ENCODE data around the gene KRT71. TPM values are rescaled to one million over a fixed set of nuclear protein-coding genes. Genes with fewer than 3 reads are reported as not detected.
"Not testable (repeated sequence)": the region's sequence is repeated elsewhere in the genome, so short reads cannot be mapped to it uniquely, and the experiment has no call there.

KRT71 gene
- total RNA-seq, 1 donor from 2014 or later = not detected

DNA sequence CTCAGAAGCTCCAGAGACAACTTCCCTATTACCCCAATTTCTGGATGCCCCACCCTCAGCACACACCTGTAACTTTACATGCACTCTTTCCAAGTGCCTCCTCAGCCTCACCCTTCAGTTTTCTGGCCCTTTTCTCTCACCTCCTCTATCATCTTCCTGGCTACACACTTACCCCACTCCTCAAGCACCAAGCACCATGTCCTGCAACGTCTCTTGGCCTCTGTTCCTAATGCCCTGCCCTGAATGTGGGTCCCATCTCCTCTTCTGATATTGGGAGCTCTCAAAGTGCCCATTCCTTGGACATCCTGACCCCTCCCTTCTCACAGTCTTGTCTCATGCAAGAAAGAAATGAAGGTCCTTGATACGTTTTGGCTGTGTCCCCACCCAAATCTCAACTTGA, 47.1 kb upstream of the KRT71 start:
- Mint-ChIP-seq H3K36me3 (ENCODE audit: unreplicated experiment) (no peaks in the 10 kb centered on the region), H3K9me3 (ENCODE audit: unreplicated experiment) (no peaks in the 10 kb centered on the region), H3K27me3 (ENCODE audit: unreplicated experiment) (peaks cover 67% of the 10 kb centered on the region), H3K27ac (ENCODE audit: unreplicated experiment) (no peak overlapping the region), H3K4me1 (ENCODE audit: unreplicated experiment) (no peaks in the 10 kb centered on the region), H3K4me3 (ENCODE audit: unreplicated experiment) (no peak overlapping the region)
- no peak for DNase-seq (ENCODE audit: extremely low spot score, unreplicated experiment)
- TF ChIP-seq CTCF (IDR thresholded peaks at IDR 0.05) = no peak

DNA sequence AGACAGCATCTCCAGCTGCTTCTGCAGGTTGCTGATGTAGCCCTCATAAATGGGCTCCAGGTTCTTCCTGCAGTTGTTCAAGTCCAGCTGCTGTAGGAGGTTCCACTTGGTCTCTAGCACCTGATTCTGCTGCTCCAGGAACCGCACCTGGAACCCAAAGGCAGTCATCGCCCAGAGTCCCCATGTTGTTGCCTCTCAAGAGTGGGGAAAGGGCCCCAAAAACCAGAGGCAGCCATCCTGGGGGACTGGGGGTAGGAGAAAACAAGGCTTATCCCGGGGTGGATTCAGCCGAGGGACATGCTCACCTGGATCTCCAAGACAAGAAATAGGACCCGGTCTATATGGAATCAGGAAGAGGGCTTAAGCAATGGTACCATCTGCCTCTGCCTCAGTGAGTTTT, 46.0 kb upstream of the KRT71 start:
- no peaks in the 10 kb centered on the region for H3K9me3 Mint-ChIP-seq (ENCODE audit: unreplicated experiment)
- TF ChIP-seq CTCF (IDR thresholded peaks at IDR 0.05) = no peak

GRCh38 chr12:52594237-52594636, 41.3 kb upstream of the KRT71 start:
- not testable (repeated sequence) for H3K9me3 Mint-ChIP-seq (ENCODE audit: unreplicated experiment); DNase-seq (ENCODE audit: extremely low spot score, unreplicated experiment); H3K36me3 Mint-ChIP-seq (ENCODE audit: unreplicated experiment); H3K27ac Mint-ChIP-seq (ENCODE audit: unreplicated experiment); H3K4me1 Mint-ChIP-seq (ENCODE audit: unreplicated experiment); H3K4me3 Mint-ChIP-seq (ENCODE audit: unreplicated experiment)
- peaks cover 67% of the 10 kb centered on the region for H3K27me3 Mint-ChIP-seq (ENCODE audit: unreplicated experiment)

More for the DNA sequence above, 46.0 kb upstream of the KRT71 start:
- H3K4me1 Mint-ChIP-seq (ENCODE audit: unreplicated experiment) = no peaks in the 10 kb centered on the region
- H3K4me3 Mint-ChIP-seq (ENCODE audit: unreplicated experiment) = no peak overlapping the region
- peaks cover 65% of the 10 kb centered on the region for H3K27me3 Mint-ChIP-seq (ENCODE audit: unreplicated experiment)
- no peaks in the 10 kb centered on the region for H3K36me3 Mint-ChIP-seq (ENCODE audit: unreplicated experiment)
- H3K27ac Mint-ChIP-seq (ENCODE audit: unreplicated experiment) = no peak overlapping the region
- no peak for DNase-seq (ENCODE audit: extremely low spot score, unreplicated experiment)

DNA sequence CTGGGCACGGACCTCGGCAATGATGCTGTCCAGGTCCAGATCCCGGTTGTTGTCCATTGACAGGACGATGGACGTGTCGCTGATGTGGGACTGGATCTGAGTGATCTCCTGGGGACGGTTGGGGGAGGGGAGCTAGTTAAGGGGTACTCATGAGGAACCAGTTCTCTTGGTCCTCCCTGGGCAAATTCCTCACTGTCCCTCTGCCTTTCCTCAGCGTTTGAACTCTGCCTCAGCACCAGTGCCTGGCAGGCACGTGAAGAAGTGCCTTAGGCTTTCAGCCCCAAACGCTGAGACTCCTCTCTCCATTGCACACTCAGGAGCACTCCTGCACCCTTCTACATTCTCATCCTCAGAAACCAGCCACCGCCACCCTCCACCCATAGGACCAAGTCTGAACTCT, 38.6 kb upstream of the KRT71 start:
- no peak for TF ChIP-seq CTCF (IDR thresholded peaks at IDR 0.05)
- Mint-ChIP-seq H3K27me3 (ENCODE audit: unreplicated experiment) (peaks cover 62% of the 10 kb centered on the region), H3K4me1 (ENCODE audit: unreplicated experiment) (no peaks in the 10 kb centered on the region), H3K27ac (ENCODE audit: unreplicated experiment) (no peak overlapping the region), H3K36me3 (ENCODE audit: unreplicated experiment) (no peaks in the 10 kb centered on the region), H3K4me3 (ENCODE audit: unreplicated experiment) (no peak overlapping the region), H3K9me3 (ENCODE audit: unreplicated experiment) (no peaks in the 10 kb centered on the region)
- no peak for DNase-seq (ENCODE audit: extremely low spot score, unreplicated experiment)

GRCh38 chr12:52590021-52590420, 37.1 kb upstream of the KRT71 start:
- no peak overlapping the region for H3K27ac Mint-ChIP-seq (ENCODE audit: unreplicated experiment)
- no peak for TF ChIP-seq CTCF (IDR thresholded peaks at IDR 0.05)
- H3K4me1 Mint-ChIP-seq (ENCODE audit: unreplicated experiment) = no peaks in the 10 kb centered on the region
- DNase-seq (ENCODE audit: extremely low spot score, unreplicated experiment) = no peak
- no peaks in the 10 kb centered on the region for H3K9me3 Mint-ChIP-seq (ENCODE audit: unreplicated experiment)
- no peaks in the 10 kb centered on the region for H3K36me3 Mint-ChIP-seq (ENCODE audit: unreplicated experiment)
- peaks cover 66% of the 10 kb centered on the region for H3K27me3 Mint-ChIP-seq (ENCODE audit: unreplicated experiment)
- no peak overlapping the region for H3K4me3 Mint-ChIP-seq (ENCODE audit: unreplicated experiment)

GRCh38 chr12:52587563-52587962, 34.6 kb upstream of the KRT71 start:
- no peaks in the 10 kb centered on the region for H3K9me3 Mint-ChIP-seq (ENCODE audit: unreplicated experiment)
- H3K27me3 Mint-ChIP-seq (ENCODE audit: unreplicated experiment) = peaks cover 53% of the 10 kb centered on the region
- no peak for DNase-seq (ENCODE audit: extremely low spot score, unreplicated experiment)
- no peak overlapping the region for H3K27ac Mint-ChIP-seq (ENCODE audit: unreplicated experiment)
- H3K4me1 Mint-ChIP-seq (ENCODE audit: unreplicated experiment) = no peaks in the 10 kb centered on the region
- TF ChIP-seq CTCF (IDR thresholded peaks at IDR 0.05) = no peak
- H3K36me3 Mint-ChIP-seq (ENCODE audit: unreplicated experiment) = no peaks in the 10 kb centered on the region
- no peak overlapping the region for H3K4me3 Mint-ChIP-seq (ENCODE audit: unreplicated experiment)
